Measurements from ENCODE around the gene ITGB3. TPM values are rescaled to one million over a fixed set of nuclear protein-coding genes. Genes with fewer than 3 reads are reported as not detected.

The ITGB3 gene
- total and polyA plus RNA-seq, 10 of the 15 experiments (the other 5 are each of a cell fraction or from before 2014, with no cell fraction given), result 0.69 to 22.8 (median 13.6) TPM

DNA sequence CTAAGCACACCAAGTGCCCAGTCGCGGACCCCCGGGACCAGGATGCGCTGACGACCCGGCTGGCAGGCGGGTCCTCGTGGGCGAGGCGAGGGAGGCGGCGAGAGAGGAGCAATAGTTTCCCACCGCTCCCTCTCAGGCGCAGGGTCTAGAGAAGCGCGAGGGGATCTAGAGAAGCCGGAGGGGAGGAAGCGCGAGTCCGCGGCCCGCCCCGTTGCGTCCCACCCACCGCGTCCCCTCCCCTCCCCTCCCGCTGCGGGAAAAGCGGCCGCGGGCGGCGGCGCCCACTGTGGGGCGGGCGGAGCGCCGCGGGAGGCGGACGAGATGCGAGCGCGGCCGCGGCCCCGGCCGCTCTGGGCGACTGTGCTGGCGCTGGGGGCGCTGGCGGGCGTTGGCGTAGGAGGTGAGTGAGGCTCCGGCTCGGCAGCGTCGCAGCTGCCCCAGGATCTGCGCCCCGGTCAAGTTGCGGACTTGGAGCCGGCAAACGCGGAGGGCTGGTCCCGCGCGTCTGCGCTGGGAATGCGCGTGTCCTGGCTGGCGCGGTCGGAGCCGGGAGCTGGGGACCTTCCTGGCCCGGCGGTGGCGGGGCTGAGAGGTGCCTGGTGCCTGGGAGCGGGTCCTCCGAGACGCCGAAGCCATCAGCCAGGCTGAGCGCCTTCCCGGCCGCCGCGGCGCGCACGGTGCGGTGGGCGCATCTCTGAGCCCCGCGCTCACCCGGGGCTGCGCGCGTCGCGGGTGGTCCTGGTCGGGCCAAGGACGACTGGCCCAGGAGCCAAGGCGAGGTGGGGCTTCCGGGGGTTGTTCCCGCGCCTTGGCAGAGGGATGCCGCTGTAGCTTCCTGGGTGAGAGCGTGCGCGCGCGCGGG lies at the start of gene ITGB3 (continued):
- 0 out of 2 replicates have a peak, but pooled peaks have one; percentile 17 for TF ChIP-seq JUND (IDR thresholded peaks at IDR 0.05; ENCODE audit: low read depth, low read length)
- TF ChIP-seq TBL1XR1 (IDR thresholded peaks at IDR 0.05; ENCODE audit: low read depth, low read length), result no peak
- TF ChIP-seq KAT2A (conservative IDR thresholded peaks at IDR 0.05; ENCODE audit: control insufficient read depth, low read depth, low read length), result no peak
- TF ChIP-seq MYC (IDR thresholded peaks at IDR 0.05; ENCODE audit: insufficient read depth, insufficient read length, insufficient replicate concordance, low read length, severe bottlenecking), result no peak
- TF ChIP-seq EP300 (IDR thresholded peaks at IDR 0.05; ENCODE audit: borderline replicate concordance in 1 of 2, control insufficient read depth in 1 of 2, low read depth in 2 of 2, low read length in 2 of 2), result no peak
- TF ChIP-seq, protein P1, sequence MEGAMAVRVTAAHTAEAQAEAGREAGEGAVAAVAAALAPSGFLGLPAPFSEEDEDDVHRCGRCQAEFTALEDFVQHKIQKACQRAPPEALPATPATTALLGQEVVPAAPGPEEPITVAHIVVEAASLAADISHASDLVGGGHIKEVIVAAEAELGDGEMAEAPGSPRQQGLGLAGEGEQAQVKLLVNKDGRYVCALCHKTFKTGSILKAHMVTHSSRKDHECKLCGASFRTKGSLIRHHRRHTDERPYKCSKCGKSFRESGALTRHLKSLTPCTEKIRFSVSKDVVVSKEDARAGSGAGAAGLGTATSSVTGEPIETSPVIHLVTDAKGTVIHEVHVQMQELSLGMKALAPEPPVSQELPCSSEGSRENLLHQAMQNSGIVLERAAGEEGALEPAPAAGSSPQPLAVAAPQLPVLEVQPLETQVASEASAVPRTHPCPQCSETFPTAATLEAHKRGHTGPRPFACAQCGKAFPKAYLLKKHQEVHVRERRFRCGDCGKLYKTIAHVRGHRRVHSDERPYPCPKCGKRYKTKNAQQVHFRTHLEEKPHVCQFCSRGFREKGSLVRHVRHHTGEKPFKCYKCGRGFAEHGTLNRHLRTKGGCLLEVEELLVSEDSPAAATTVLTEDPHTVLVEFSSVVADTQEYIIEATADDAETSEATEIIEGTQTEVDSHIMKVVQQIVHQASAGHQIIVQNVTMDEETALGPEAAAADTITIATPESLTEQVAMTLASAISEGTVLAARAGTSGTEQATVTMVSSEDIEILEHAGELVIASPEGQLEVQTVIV (IDR thresholded peaks at IDR 0.05; ENCODE audit: borderline replicate concordance, partially characterized antibody), result no peak
- peak; percentile 91 for TF ChIP-seq LARP7 (IDR thresholded peaks at IDR 0.05)
- TF ChIP-seq ZZZ3 (IDR thresholded peaks at IDR 0.05; ENCODE audit: control insufficient read depth, insufficient read length, low read depth), result no peak
- no peak for TF ChIP-seq NR2C2 (IDR thresholded peaks at IDR 0.05; ENCODE audit: borderline replicate concordance, control insufficient read depth, insufficient read length, low read depth)
- TF ChIP-seq YY1 (IDR thresholded peaks at IDR 0.05; ENCODE audit: low read depth, low read length), result 0 out of 2 replicates have a peak, but pooled peaks have one; percentile 28
- TF ChIP-seq, protein P2, sequence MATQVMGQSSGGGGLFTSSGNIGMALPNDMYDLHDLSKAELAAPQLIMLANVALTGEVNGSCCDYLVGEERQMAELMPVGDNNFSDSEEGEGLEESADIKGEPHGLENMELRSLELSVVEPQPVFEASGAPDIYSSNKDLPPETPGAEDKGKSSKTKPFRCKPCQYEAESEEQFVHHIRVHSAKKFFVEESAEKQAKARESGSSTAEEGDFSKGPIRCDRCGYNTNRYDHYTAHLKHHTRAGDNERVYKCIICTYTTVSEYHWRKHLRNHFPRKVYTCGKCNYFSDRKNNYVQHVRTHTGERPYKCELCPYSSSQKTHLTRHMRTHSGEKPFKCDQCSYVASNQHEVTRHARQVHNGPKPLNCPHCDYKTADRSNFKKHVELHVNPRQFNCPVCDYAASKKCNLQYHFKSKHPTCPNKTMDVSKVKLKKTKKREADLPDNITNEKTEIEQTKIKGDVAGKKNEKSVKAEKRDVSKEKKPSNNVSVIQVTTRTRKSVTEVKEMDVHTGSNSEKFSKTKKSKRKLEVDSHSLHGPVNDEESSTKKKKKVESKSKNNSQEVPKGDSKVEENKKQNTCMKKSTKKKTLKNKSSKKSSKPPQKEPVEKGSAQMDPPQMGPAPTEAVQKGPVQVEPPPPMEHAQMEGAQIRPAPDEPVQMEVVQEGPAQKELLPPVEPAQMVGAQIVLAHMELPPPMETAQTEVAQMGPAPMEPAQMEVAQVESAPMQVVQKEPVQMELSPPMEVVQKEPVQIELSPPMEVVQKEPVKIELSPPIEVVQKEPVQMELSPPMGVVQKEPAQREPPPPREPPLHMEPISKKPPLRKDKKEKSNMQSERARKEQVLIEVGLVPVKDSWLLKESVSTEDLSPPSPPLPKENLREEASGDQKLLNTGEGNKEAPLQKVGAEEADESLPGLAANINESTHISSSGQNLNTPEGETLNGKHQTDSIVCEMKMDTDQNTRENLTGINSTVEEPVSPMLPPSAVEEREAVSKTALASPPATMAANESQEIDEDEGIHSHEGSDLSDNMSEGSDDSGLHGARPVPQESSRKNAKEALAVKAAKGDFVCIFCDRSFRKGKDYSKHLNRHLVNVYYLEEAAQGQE (IDR thresholded peaks at IDR 0.05; ENCODE audit: low read depth, low read length), result no peak
- TF ChIP-seq, protein P3, sequence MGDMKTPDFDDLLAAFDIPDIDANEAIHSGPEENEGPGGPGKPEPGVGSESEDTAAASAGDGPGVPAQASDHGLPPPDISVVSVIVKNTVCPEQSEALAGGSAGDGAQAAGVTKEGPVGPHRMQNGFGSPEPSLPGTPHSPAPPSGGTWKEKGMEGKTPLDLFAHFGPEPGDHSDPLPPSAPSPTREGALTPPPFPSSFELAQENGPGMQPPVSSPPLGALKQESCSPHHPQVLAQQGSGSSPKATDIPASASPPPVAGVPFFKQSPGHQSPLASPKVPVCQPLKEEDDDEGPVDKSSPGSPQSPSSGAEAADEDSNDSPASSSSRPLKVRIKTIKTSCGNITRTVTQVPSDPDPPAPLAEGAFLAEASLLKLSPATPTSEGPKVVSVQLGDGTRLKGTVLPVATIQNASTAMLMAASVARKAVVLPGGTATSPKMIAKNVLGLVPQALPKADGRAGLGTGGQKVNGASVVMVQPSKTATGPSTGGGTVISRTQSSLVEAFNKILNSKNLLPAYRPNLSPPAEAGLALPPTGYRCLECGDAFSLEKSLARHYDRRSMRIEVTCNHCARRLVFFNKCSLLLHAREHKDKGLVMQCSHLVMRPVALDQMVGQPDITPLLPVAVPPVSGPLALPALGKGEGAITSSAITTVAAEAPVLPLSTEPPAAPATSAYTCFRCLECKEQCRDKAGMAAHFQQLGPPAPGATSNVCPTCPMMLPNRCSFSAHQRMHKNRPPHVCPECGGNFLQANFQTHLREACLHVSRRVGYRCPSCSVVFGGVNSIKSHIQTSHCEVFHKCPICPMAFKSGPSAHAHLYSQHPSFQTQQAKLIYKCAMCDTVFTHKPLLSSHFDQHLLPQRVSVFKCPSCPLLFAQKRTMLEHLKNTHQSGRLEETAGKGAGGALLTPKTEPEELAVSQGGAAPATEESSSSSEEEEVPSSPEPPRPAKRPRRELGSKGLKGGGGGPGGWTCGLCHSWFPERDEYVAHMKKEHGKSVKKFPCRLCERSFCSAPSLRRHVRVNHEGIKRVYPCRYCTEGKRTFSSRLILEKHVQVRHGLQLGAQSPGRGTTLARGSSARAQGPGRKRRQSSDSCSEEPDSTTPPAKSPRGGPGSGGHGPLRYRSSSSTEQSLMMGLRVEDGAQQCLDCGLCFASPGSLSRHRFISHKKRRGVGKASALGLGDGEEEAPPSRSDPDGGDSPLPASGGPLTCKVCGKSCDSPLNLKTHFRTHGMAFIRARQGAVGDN (IDR thresholded peaks at IDR 0.05), result 0 out of 2 replicates have a peak, but pooled peaks have one; percentile 57
- no peak for TF ChIP-seq FOXK2 (IDR thresholded peaks at IDR 0.05)
- TF ChIP-seq ZBED1 (IDR thresholded peaks at IDR 0.05; ENCODE audit: borderline replicate concordance), result no peak
- no peak for TF ChIP-seq NBN (IDR thresholded peaks at IDR 0.05)
- no peak for TF ChIP-seq NFXL1 (IDR thresholded peaks at IDR 0.05; ENCODE audit: borderline replicate concordance)
- no peak for TF ChIP-seq NFIC (IDR thresholded peaks at IDR 0.05; ENCODE audit: low read depth, low read length)
- TF ChIP-seq CEBPB (IDR thresholded peaks at IDR 0.05; ENCODE audit: borderline replicate concordance in 1 of 2, low read depth in 2 of 2, low read length in 2 of 2), result no peak
- TF ChIP-seq NR2C1 (IDR thresholded peaks at IDR 0.05), result no peak
